NCI-H1105 treated with DMSO at 0.1 percent for 48 hours (cell line): ENCODE measurements around the gene CNKSR3.
A peak's percentile ranks its signal among the peaks of the same experiment; 100 is the strongest.
"Not testable (repeated sequence)": the region's sequence is repeated elsewhere in the genome, so short reads cannot be mapped to it uniquely, and the experiment has no call there.

ENCODE experiments used
- DNase-seq: peaks from one replicate; lab custom pipeline; 2025; lab: John Stamatoyannopoulos, UW

The CNKSR3 gene

GRCh38 chr6:154528310-154528915 lies 17.9 kb upstream of the CNKSR3 start:
- DNase-seq, result no peak

DNA sequence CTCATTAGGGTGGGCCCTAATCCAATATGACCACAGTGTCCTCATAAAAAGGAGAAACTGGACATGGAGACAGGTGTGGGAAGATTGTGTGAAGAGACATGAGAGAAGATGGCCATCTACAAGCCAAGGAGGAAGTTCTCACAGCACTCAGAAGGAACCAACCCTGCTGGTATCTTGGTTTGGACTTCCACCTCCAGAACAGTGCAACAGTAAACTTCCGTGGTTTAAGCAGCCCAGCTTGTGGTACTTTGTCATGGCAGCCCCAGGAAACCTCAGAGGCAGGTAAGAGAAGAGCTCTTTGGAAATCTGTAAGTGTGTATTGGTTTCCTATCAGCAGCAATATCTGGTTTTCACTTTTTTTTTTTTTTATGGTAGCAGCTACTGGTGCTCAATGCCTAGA lies 16.5 kb upstream of the CNKSR3 start:
- DNase-seq, result no peak

DNA sequence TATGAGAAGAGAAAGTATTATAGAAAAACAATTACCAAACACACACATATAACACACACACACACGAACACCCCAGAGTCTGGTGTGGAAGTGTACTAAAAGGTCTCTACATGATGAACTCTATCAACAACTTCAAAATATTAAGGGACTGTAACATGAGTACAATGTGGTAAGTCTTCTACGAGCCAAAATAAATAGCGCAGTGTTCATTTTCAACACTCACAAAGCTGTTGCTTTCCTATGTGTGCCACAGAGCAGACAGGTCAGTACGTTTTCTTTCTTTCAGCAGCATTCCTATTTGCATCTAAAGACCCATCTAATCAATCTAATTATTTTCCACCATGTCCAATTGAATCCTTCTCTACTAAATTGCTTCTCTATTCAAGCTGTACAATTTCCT lies 12.1 kb upstream of the CNKSR3 start:
- no peak for DNase-seq

DNA sequence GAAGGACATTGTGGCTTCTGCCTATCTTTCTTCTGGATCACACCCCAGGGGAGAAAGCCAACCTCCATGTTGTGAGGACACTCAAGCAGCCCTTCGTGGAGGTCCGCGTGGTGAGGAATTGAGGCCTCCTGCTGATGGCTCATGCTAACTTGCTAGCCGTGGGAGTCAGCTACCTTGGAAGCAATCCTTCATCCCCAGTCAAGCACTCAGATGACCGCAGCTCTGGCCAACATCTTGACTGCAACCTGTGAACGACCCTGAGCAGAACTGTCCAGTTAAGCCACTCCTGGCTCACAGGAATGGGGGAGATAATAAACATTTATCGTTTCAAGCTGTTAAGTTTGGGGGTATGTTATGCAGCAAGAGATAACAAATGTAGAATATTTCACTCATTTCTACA lies 10.9 kb upstream of the CNKSR3 start:
- DNase-seq, result no peak

- no peak for DNase-seq
Observed at GRCh38 chr6:154520280-154520679, 9.8 kb upstream of the CNKSR3 start.

GRCh38 chr6:154518396-154518795 lies 7.9 kb upstream of the CNKSR3 start:
- no peak for DNase-seq

GRCh38 chr6:154516276-154516675 lies 5.8 kb upstream of the CNKSR3 start:
- DNase-seq, result no peak

DNA sequence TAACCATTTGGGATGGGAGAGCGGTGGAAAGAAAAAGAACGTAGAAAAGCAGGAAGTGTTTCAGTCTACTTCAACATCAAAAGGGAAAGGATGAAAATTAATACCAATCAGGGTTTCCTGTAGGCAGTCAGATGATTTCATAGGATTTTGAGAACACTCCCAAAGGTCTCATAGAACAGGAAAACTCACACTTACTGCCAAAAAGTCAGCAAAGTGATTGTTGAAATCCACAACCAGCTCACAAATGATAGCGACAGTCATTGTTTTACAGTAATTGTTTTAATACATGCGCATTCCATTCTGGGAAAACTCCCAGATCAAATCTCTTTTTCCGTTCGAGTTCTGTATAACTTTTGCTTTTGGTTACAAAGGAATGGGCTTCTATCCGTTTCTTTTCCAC lies 5.3 kb upstream of the CNKSR3 start:
- no peak for DNase-seq

DNA sequence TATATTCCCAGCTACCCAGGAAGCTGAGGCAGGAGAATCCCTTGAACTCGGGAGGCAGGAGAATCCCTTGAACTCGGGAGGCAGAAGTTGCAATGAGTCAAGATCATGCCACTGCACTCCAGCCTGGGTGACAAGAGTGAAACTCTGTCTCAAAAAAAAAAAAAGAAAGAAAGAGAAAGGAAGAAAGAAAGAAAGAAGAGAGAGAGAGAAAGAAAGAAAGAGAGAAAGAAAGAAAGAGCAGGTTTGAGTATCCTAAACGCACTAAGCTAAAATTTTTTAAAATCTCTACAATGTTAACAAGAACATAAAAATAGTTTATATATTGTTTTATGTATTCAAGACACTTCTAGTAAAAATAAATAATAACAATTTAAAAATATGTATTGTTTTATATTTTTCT lies 4.6 kb upstream of the CNKSR3 start:
- DNase-seq, result not testable (repeated sequence)

GRCh38 chr6:154514481-154514880 lies 4.0 kb upstream of the CNKSR3 start:
- DNase-seq, result no peak

- no peak for DNase-seq
Observed at GRCh38 chr6:154513601-154514320, 3.3 kb upstream of the CNKSR3 start.

GRCh38 chr6:154512201-154512600 lies 1.7 kb upstream of the CNKSR3 start:
- DNase-seq, result no peak

DNA sequence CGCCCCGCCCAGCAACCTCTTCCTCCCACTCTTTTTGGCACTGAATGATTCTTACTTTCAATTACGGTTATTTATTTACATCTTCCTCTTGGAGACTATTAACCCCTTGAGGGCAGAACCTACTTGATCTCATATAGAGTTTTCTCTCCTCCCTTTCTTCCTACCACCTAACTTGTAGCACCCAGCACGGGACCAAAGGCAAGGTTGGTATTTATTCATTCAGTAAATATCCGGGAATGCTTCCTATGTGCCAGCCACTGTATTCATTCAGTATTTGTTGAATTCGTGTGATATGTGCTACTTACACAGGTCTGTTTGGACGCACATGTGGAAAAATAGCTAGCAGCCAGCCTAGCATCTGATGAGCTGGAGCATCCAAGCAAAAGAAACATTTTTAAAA lies 1.3 kb upstream of the CNKSR3 start:
- DNase-seq, result peak; percentile 43

DNA sequence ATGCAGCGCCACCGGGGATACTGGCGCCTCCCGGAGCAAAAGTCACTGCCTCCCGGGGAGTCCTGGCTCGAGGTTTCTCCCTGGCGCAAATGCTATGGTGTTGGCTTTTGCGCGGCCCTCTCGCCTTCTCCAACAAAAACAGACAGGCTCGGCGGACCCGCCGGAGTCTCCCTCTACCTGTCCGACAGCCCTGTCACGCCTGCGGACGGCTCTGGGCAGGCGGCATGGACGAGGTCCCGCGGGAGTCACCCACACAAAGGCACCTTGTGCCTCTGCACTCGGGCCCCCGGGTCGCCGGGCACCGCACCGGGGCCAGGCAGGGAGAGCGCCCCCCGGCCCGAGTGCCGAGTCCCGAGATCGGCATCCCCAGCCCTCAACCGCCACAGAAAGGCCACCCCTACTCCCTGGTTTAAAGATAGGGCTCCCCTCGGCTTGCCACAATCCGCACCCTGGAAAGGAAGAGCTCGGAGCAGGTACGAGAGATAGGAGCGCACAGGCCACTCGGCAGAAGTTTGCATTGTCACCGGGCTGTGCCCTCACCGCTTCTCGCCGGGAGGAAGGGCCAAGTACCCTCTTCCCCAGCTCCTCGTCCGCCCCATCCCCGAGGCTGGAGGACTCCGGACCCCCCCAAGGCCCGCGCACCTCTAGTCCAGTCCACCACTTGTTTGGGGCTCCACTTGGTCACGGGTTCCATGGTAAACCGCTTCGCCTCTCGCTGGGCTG lies 903 bp downstream of the CNKSR3 start:
- DNase-seq, result peak; percentile 48

DNA sequence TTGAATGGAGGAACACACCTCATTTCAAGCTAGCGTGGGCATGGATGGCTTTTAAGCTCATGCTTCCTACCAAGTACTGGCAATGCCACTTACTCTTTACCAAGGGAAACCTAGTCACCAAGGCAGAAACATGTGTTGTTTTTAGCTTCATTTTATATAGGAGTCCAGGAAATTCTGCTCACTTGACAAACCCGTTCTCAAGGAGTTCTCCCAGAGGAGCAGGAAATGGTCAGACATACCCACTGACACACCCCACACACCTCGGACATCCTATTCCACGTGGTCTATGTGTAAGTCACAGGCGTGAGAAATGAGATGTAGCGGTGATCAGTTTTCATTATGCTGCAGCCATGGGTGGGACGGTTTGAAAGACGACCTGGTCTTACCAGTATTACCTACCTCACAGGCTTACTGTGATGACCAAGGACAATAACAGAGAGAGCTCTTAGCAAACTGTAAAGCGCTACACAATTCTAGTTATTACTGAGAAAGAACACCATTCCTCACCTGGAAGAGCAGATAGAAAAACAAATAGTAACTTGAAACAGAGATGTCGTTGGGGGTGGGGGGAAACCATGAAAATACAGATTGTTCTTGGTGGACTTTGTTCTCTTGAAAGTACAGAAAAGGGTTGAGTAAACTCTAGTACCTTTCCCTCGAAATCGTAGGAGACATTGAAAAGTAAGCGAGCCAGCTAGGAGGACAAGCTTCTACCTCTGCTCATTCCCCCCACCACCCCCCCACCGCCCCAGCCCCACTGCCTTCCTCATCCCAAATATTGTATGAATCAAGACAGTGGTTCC lies 1.7 kb downstream of the CNKSR3 start:
- peak; percentile 51 for DNase-seq

- no peak for DNase-seq
Observed at GRCh38 chr6:154506991-154507898, 3.2 kb downstream of the CNKSR3 start.

DNA sequence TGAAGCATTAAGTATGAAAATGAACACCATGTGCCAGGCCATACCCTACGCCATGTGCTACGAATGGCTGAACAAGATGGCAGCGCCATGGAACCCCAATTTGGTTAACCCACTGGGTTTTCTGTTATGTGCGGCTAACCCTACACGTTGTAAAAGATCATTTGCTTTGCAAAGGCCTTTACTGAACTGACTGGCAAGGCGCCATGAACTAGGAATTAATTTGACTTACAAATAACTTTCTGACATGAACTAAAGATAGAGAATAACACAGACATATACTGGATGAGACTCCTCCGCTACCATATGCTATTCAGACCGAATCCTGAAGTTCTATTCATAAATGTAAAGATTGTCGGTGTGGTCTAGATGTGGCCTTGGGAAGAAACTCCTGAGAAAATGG lies 3.9 kb downstream of the CNKSR3 start:
- DNase-seq, result no peak

GRCh38 chr6:154506108-154506507 lies 4.4 kb downstream of the CNKSR3 start:
- no peak for DNase-seq

DNA sequence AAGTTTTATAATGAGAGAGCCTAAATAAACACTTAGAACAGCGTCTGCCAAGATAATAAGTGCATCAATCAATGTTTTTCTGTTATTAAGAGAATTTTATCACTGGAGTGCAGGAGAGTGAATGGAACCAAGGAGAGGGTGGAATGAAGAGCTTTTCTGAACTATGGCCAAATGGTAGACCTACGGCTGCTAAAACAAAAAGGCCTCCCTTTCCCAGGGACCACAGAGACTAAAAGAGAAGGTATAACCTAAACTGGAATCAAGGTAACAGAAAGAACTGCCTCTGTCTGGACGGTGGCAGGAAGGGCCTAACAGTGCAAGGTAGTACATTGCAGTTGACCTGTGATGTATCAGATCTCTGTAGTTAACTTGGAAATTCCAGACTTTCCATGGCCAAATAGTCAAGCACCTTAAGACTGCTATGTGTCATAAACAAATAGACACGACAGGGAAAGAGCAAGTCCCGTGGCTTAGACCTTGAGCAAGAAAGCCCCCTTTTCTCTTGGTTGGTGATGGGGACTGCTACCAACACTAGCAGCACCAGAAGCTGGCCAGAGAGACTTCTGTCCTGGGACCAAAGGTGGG lies 5.5 kb downstream of the CNKSR3 start:
- DNase-seq, result no peak

GRCh38 chr6:154504102-154504501 lies 6.4 kb downstream of the CNKSR3 start:
- DNase-seq, result no peak

DNA sequence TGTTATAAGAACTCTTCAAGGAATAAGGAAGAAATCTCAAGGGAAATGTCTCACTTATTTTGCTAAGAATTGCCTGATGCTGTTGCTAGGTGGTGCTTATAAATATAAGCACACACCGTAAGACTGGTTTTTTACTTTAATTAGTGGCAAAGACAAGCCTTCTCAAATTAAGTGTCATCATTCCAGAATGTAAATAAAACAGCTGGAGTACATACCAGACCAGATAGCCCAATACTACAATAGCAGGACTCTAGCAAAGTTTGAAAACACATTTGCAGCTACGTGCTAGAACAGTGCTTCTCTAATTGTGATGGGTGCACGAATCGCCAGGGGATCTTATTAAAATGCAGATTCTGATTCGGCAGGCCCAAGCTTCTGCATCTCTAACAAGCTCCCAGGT lies 6.8 kb downstream of the CNKSR3 start:
- DNase-seq, result no peak
